Trophoblast cell (in vitro differentiated cells and primary cell): ENCODE measurements around the gene GBE1.

ENCODE experiments used
- DNase-seq, 2 donors: peaks; one replicate each; pipeline ENCODE4 v3.0.0-alpha.2; 2016
- H2AFZ ChIP-seq: 2 replicates; pipeline ENCODE4 v1.6.1; 2013; ENCODE audit warnings: low read length, moderate library complexity, mild to moderate bottlenecking; ENCODE audit not compliant: insufficient read depth, poor library complexity
- H2AK5ac ChIP-seq: 2 replicates; pipeline ENCODE4 v1.6.1; 2013; ENCODE audit warnings: mild to moderate bottlenecking, low read length
- H2BK120ac ChIP-seq: 2 replicates; pipeline ENCODE4 v1.6.1; 2013; ENCODE audit warnings: low read length, mild to moderate bottlenecking, moderate library complexity; ENCODE audit not compliant: insufficient read depth, poor library complexity
- H2BK12ac ChIP-seq: 2 replicates; pipeline ENCODE4 v1.6.1; 2013; ENCODE audit warnings: mild to moderate bottlenecking, low read length, moderate library complexity
- H2BK5ac ChIP-seq: 2 replicates; pipeline ENCODE4 v1.6.1; 2013; ENCODE audit warnings: low read length, low read depth, moderate library complexity, mild to moderate bottlenecking; ENCODE audit not compliant: poor library complexity
- H3K14ac ChIP-seq: 2 replicates; pipeline ENCODE4 v1.6.1; 2013; ENCODE audit warnings: mild to moderate bottlenecking, low read length
- H3K18ac ChIP-seq: 2 replicates; pipeline ENCODE4 v1.6.1; 2013; ENCODE audit warnings: mild to moderate bottlenecking, low read length
- H3K23ac ChIP-seq: 2 replicates; pipeline ENCODE4 v1.6.1; 2013; ENCODE audit warnings: low read length
- H3K27ac ChIP-seq: 2 replicates; pipeline ENCODE4 v1.5.1; 2013; ENCODE audit warnings: low read depth, mild to moderate bottlenecking, inconsistent platforms, low read length, moderate library complexity
- H3K27me3 ChIP-seq: 2 replicates; pipeline ENCODE4 v1.6.1; 2013; ENCODE audit warnings: inconsistent platforms, mild to moderate bottlenecking, low read length, moderate library complexity; ENCODE audit not compliant: insufficient read depth
- H3K36me3 ChIP-seq, 2 experiments: 1 replicate in 1 of 2; 2 replicates in 1 of 2; pipeline ENCODE4 v1.6.1; 2013; ENCODE audit warnings: low read length in 2 of 2, mild to moderate bottlenecking in 2 of 2, moderate library complexity in 1 of 2; ENCODE audit not compliant: insufficient read depth in 2 of 2, control insufficient read depth in 1 of 2
- H3K4ac ChIP-seq: 2 replicates; pipeline ENCODE4 v1.6.1; 2013; ENCODE audit warnings: low read depth, mild to moderate bottlenecking, low read length, moderate library complexity
- H3K4me1 ChIP-seq, 2 experiments: 1 replicate in 1 of 2; 2 replicates in 1 of 2; pipeline ENCODE4 v1.6.1; 2013; ENCODE audit warnings: low read length in 2 of 2, mild to moderate bottlenecking in 2 of 2, moderate library complexity in 1 of 2; ENCODE audit not compliant: insufficient read depth in 2 of 2, control insufficient read depth in 1 of 2
- H3K4me2 ChIP-seq: 2 replicates; pipeline ENCODE4 v1.6.1; 2013; ENCODE audit warnings: inconsistent platforms, mild to moderate bottlenecking, low read length, moderate library complexity
- H3K4me3 ChIP-seq: 2 replicates; pipeline ENCODE4 v1.5.1; 2013; ENCODE audit warnings: mild to moderate bottlenecking, low read depth, low read length, inconsistent platforms
- H3K79me1 ChIP-seq: one replicate; pipeline ENCODE4 v1.6.1; 2013; ENCODE audit warnings: low read length
- H3K79me2 ChIP-seq: 2 replicates; pipeline ENCODE4 v1.6.1; 2013; ENCODE audit warnings: low read length, mild to moderate bottlenecking; ENCODE audit not compliant: control insufficient read depth, insufficient read depth, poor library complexity
- H3K9ac ChIP-seq: 2 replicates; pipeline ENCODE4 v1.6.1; 2013; ENCODE audit warnings: mild to moderate bottlenecking, low read length
- H3K9me3 ChIP-seq: 2 replicates; pipeline ENCODE4 v1.6.1; 2013; ENCODE audit warnings: low read depth, mild to moderate bottlenecking, control low read depth, inconsistent platforms, low read length; ENCODE audit not compliant: insufficient read depth
- H4K12ac ChIP-seq: 2 replicates; pipeline ENCODE4 v1.6.1; 2013; ENCODE audit warnings: low read depth, mild to moderate bottlenecking, low read length, moderate library complexity
- H4K8ac ChIP-seq: 2 replicates; pipeline ENCODE4 v1.6.1; 2013; ENCODE audit warnings: low read depth, mild to moderate bottlenecking, low read length, moderate library complexity
- H4K91ac ChIP-seq: one replicate; pipeline ENCODE4 v1.6.1; 2013; ENCODE audit warnings: low read depth, mild to moderate bottlenecking, low read length, moderate library complexity
- WGBS: extraction: QIAGEN DNeasy Blood & Tissue Kit; methylation state at CpG from one replicate; pipeline ENCODE4 v1.1.7; 2013; ENCODE audit warnings: missing lambda C conversion rate; ENCODE audit not compliant: insufficient read length, insufficient coverage; ENCODE audit errors: extremely low coverage; 5-methylcytosine and 5-hydroxymethylcytosine counted together

The GBE1 gene

GRCh38 chr3:81483046-81483445 lies 278.4 kb downstream of the GBE1 start:
- Histone ChIP-seq H4K8ac (no peak overlapping the region), H3K27me3 (no peaks in the 10 kb centered on the region), H3K36me3 (no peaks in the 10 kb centered on the region), H2BK120ac (no peak overlapping the region), H3K4me1 (no peaks in the 10 kb centered on the region), H3K9ac (no peak overlapping the region), H3K14ac (no peak overlapping the region), H4K91ac (no peak overlapping the region), H3K9me3 (no peaks in the 10 kb centered on the region), H3K18ac (no peak overlapping the region), H2BK12ac (no peak overlapping the region), H2AK5ac (no peak overlapping the region), H3K4me3 (no peak overlapping the region), H3K4me2 (no peak overlapping the region), H2BK5ac (no peak overlapping the region), H4K12ac (no peak overlapping the region), H3K79me2 (no peaks in the 10 kb centered on the region), H3K23ac (no peak overlapping the region), H3K27ac (no peak overlapping the region), H3K79me1 (no peaks in the 10 kb centered on the region), H3K4ac (no peak overlapping the region), H2AFZ (no peak overlapping the region)
- no CpG with 5 or more reads among the region's 3 CpGs for WGBS
- DNase-seq: no peak

GRCh38 chr3:81477740-81478139 lies 283.7 kb downstream of the GBE1 start:
- H2BK12ac ChIP-seq: no peak overlapping the region
- H3K4me1 ChIP-seq: peaks cover 0 to 2% of the 10 kb centered on the region in 2 experiments
- no peaks in the 10 kb centered on the region for H3K79me2 ChIP-seq
- no peak overlapping the region for H4K12ac ChIP-seq
- H4K8ac ChIP-seq: no peak overlapping the region
- H2BK120ac ChIP-seq: no peak overlapping the region
- no peak overlapping the region for H3K4me3 ChIP-seq
- no peak overlapping the region for H3K4me2 ChIP-seq
- no peak for DNase-seq
- no peak overlapping the region for H3K9ac ChIP-seq
- H3K9me3 ChIP-seq: no peaks in the 10 kb centered on the region
- H3K79me1 ChIP-seq: no peaks in the 10 kb centered on the region
- H3K36me3 ChIP-seq: no peaks in the 10 kb centered on the region
- no peak overlapping the region for H3K14ac ChIP-seq
- no peak overlapping the region for H2AFZ ChIP-seq
- no peak overlapping the region for H3K18ac ChIP-seq
- no peak overlapping the region for H3K4ac ChIP-seq
- H2BK5ac ChIP-seq: no peak overlapping the region
- no peaks in the 10 kb centered on the region for H3K27me3 ChIP-seq
- H3K27ac ChIP-seq: no peak overlapping the region
- no peak overlapping the region for H3K23ac ChIP-seq
- H4K91ac ChIP-seq: no peak overlapping the region
- WGBS: no CpG with 5 or more reads among the region's 2 CpGs
- H2AK5ac ChIP-seq: no peak overlapping the region

GRCh38 chr3:81476692-81477091 lies 284.8 kb downstream of the GBE1 start:
- no peak overlapping the region for H2AFZ ChIP-seq
- no peak overlapping the region for H4K12ac ChIP-seq
- no peak overlapping the region for H2AK5ac ChIP-seq
- H3K9ac ChIP-seq: no peak overlapping the region
- no peaks in the 10 kb centered on the region for H3K36me3 ChIP-seq
- no peak overlapping the region for H4K8ac ChIP-seq
- no peak overlapping the region for H3K4me2 ChIP-seq
- H4K91ac ChIP-seq: no peak overlapping the region
- no peak overlapping the region for H3K4ac ChIP-seq
- no peak overlapping the region for H3K23ac ChIP-seq
- H3K27me3 ChIP-seq: no peaks in the 10 kb centered on the region
- H3K18ac ChIP-seq: no peak overlapping the region
- no peak overlapping the region for H2BK5ac ChIP-seq
- peaks cover 0 to 2% of the 10 kb centered on the region in 2 experiments for H3K4me1 ChIP-seq
- H3K9me3 ChIP-seq: no peaks in the 10 kb centered on the region
- H3K79me2 ChIP-seq: no peaks in the 10 kb centered on the region
- no peak for DNase-seq
- no peak overlapping the region for H3K4me3 ChIP-seq
- H2BK120ac ChIP-seq: no peak overlapping the region
- no peak overlapping the region for H3K14ac ChIP-seq
- H2BK12ac ChIP-seq: no peak overlapping the region
- no CpG with 5 or more reads among the region's 4 CpGs for WGBS
- no peak overlapping the region for H3K27ac ChIP-seq
- H3K79me1 ChIP-seq: no peaks in the 10 kb centered on the region

GRCh38 chr3:81472600-81473362 lies 288.7 kb downstream of the GBE1 start:
- H3K9ac ChIP-seq: no peak overlapping the region
- H2AFZ ChIP-seq: no peak overlapping the region
- no CpG with 5 or more reads among the region's 6 CpGs for WGBS
- H3K79me2 ChIP-seq: no peaks in the 10 kb centered on the region
- no peak overlapping the region for H4K91ac ChIP-seq
- no peak overlapping the region for H3K4me2 ChIP-seq
- H3K23ac ChIP-seq: no peak overlapping the region
- no peak overlapping the region for H3K14ac ChIP-seq
- no peak overlapping the region for H3K4me3 ChIP-seq
- H2BK120ac ChIP-seq: no peak overlapping the region
- no peak overlapping the region for H2BK12ac ChIP-seq
- H3K79me1 ChIP-seq: no peaks in the 10 kb centered on the region
- no peak overlapping the region for H3K18ac ChIP-seq
- H3K36me3 ChIP-seq: no peaks in the 10 kb centered on the region
- H3K9me3 ChIP-seq: no peaks in the 10 kb centered on the region
- H3K4ac ChIP-seq: no peak overlapping the region
- no peak overlapping the region for H2BK5ac ChIP-seq
- peaks cover 2% of the 10 kb centered on the region in 2 experiments for H3K4me1 ChIP-seq
- no peak overlapping the region for H4K12ac ChIP-seq
- H4K8ac ChIP-seq: no peak overlapping the region
- H3K27me3 ChIP-seq: no peaks in the 10 kb centered on the region
- H2AK5ac ChIP-seq: no peak overlapping the region
- peak in 1 of 2 donors; percentile 76 for DNase-seq
- H3K27ac ChIP-seq: no peak overlapping the region
